Right lobe of liver (tissue), 6 donors: ENCODE results near the gene SLCO3A1. TPM values are rescaled to one million over a fixed set of nuclear protein-coding genes. Genes with fewer than 3 reads are reported as not detected.
A peak's percentile ranks its signal among the peaks of the same experiment; 100 is the strongest.

Experiments used
- ATAC-seq, 4 donors: fragments of 200-7000 bp; cut with Tn5 transposase; one replicate each; pipeline ENCODE4 v1.9.1; 2020; ENCODE audit warnings: mild to moderate bottlenecking in 4 of 4, moderate library complexity in 4 of 4
- DNase-seq, 3 donors: peaks; one replicate each; pipeline ENCODE4 v3.0.0-alpha.2; 2020
- H3K27ac ChIP-seq, 3 donors: fragments of 200-600 bp; one replicate each; pipeline ENCODE4 v1.8.0; 2022
- H3K27me3 ChIP-seq, 2 donors: fragments of 200-600 bp; one replicate each; pipeline ENCODE4 v1.8.0; 2022
- H3K36me3 ChIP-seq, 4 donors: fragments of 200-600 bp; sonication (generic) in 1 of 4; one replicate each; pipeline versions ENCODE4 v1.5.1 to v1.8.0; 2017 to 2022; ENCODE audit warnings: control low read depth in 1 of 4
- H3K4me1 ChIP-seq, 4 donors: fragments of 200-600 bp; sonication (generic) in 1 of 4; one replicate each; pipeline versions ENCODE4 v1.5.1 to v1.8.0; 2017 to 2022; ENCODE audit warnings: control low read depth in 1 of 4
- H3K4me3 ChIP-seq, 3 donors: fragments of 200-600 bp; one replicate each; pipeline ENCODE4 v1.8.0; 2022
- H3K9me3 ChIP-seq, 4 donors: fragments of 200-600 bp; sonication (generic) in 1 of 4; one replicate each; pipeline versions ENCODE4 v1.5.1 to v1.8.0; 2017 to 2022; ENCODE audit warnings: control low read depth in 1 of 4
- POLR2A ChIP-seq: fragments of 450-650 bp; IDR thresholded peaks from one replicate; pipeline ENCODE4 v1.6.1; 2017; ENCODE audit warnings: antibody characterized with exemption, mild to moderate bottlenecking
- WGBS: methylation state at CpG from one replicate; pipeline ENCODE4 v1.1.6; 2018; ENCODE audit warnings: low coverage, low lambda C conversion rate; ENCODE audit not compliant: insufficient coverage; ENCODE audit errors: missing lambda C conversion rate; 5-methylcytosine and 5-hydroxymethylcytosine counted together
- intact Hi-C, 2 donors: fragments of 100-400 bp; cut with DNase I; formaldehyde crosslinking; loops; one replicate each; pipeline versions ENCODE4 v1.11.2 to v1.14.1; 2022
- total RNA-seq, 6 experiments: library from RNA; depleted of rRNA in 2 of 6; stranded (reverse); fragments of >200 nt in 2 of 6; fragmentation: NEBNext Ultra II Directional in 3 of 6; extraction: Animal tissue kit (Norgen Biotek cat#: 25700) in 3 of 6; gene quantifications; one replicate each; pipeline versions ENCODE4 v1.1.0 to v1.2.4, GENCODE V29; 2016 to 2023
- TF ChIP-seq, protein P1 (sequence below), 4 donors: fragments of 200-600 bp in 3 of 4; fragments of 450-650 bp in 1 of 4; IDR thresholded peaks; one replicate each; pipeline versions ENCODE4 v1.5.1 to v1.8.0; 2016 to 2022; ENCODE audit warnings: antibody characterized with exemption in 4 of 4, mild to moderate bottlenecking in 2 of 4
- donor health status: DM: no; HTN: yes; CAD: no.
- donor health status: DM: no; HTN: no; CAD: no.
- donor health status: DM: no; HTN: no; CAD: no.
- donor health status: DM: no; HTN: yes; CAD: no.
- donor health status: DM: no; HTN: yes; CAD: no.

SLCO3A1 gene
- total RNA-seq, 6 experiments from 2014 or later, result 2.4 to 7.7 (median 3.7) TPM

DNA sequence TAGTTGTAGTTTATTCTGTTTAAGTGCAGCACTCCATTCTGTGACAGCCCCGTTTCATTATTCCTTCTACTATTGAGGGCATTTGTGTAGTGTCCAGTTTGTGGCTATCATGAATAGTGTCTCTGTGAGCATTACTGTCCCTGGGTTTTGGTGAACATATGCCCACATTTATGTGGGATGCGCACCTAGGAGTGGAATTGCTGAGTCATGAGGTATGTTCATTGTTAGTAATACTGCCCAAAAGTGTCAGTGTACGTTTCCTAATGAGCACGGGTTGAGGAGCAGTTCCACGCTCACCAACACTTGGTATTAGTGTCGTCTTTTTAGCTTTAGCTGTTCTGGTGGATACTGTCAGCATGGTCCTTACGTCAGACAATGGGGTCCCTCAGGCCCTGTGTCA, 131.8 kb downstream of the SLCO3A1 start:
- no peak overlapping the region for H3K27ac ChIP-seq
- H3K27me3 ChIP-seq, result no peaks in the 10 kb centered on the region
- H3K9me3 ChIP-seq, result no peaks in the 10 kb centered on the region
- DNase-seq, result no peak
- H3K4me3 ChIP-seq, result no peak overlapping the region
- intact Hi-C loops, result no loop called here
- ATAC-seq, result no peak
- H3K36me3 ChIP-seq, result no peaks in the 10 kb centered on the region
- no peak for TF ChIP-seq POLR2A
- WGBS, result 90% methylated on average over 6 of the region's 7 CpGs
- no peaks in the 10 kb centered on the region for H3K4me1 ChIP-seq

GRCh38 chr15:91988071-91988470, 134.6 kb downstream of the SLCO3A1 start:
- H3K27ac ChIP-seq, result no peak overlapping the region

DNA sequence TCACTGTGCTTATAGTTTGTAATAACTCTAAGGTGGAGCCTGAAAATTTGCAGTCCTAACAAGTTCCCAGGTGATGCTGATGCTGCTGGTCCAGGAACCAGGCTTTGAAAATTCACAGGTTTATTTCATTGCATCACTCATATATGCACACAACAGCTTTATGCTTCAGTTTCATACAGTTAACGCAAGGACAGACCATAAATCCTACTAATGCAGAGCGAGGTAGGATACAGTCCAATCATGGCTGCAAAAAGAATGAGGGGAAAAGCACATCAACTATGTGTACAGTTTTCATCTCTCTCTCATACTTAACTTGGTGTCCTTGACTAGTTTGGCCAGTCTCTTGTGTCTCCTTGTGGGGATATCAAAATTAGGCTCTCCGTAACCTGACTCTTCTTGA, 135.1 kb downstream of the SLCO3A1 start:
- Histone ChIP-seq H3K36me3 (no peaks in the 10 kb centered on the region), H3K9me3 (no peaks in the 10 kb centered on the region), H3K27me3 (no peaks in the 10 kb centered on the region), H3K27ac (no peak overlapping the region), H3K4me1 (no peaks in the 10 kb centered on the region), H3K4me3 (no peak overlapping the region)
- ATAC-seq, result no peak
- intact Hi-C loops, result no loop called here
- WGBS, result 100% methylated on average over 1 of the region's 3 CpGs
- no peak for DNase-seq
- TF ChIP-seq, protein P1, sequence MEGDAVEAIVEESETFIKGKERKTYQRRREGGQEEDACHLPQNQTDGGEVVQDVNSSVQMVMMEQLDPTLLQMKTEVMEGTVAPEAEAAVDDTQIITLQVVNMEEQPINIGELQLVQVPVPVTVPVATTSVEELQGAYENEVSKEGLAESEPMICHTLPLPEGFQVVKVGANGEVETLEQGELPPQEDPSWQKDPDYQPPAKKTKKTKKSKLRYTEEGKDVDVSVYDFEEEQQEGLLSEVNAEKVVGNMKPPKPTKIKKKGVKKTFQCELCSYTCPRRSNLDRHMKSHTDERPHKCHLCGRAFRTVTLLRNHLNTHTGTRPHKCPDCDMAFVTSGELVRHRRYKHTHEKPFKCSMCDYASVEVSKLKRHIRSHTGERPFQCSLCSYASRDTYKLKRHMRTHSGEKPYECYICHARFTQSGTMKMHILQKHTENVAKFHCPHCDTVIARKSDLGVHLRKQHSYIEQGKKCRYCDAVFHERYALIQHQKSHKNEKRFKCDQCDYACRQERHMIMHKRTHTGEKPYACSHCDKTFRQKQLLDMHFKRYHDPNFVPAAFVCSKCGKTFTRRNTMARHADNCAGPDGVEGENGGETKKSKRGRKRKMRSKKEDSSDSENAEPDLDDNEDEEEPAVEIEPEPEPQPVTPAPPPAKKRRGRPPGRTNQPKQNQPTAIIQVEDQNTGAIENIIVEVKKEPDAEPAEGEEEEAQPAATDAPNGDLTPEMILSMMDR (IDR thresholded peaks at IDR 0.05), result no peak
- TF ChIP-seq POLR2A, result no peak

More at GRCh38 chr15:91988071-91988470, 134.6 kb downstream of the SLCO3A1 start:
- TF ChIP-seq, protein P1 (IDR thresholded peaks at IDR 0.05), result no peak
- no peak for TF ChIP-seq POLR2A
- no peak overlapping the region for H3K4me3 ChIP-seq
- DNase-seq (peak; percentile 53 to 66 (median 59)), ATAC-seq (peak; percentile 80 to 93 (median 88))
- intact Hi-C loops, result no loop called here
- H3K4me1 ChIP-seq, result no peaks in the 10 kb centered on the region
- no peaks in the 10 kb centered on the region for H3K36me3 ChIP-seq
- H3K9me3 ChIP-seq, result no peaks in the 10 kb centered on the region
- 41% methylated on average over 11 of the region's 11 CpGs for WGBS
- no peaks in the 10 kb centered on the region for H3K27me3 ChIP-seq

GRCh38 chr15:91989821-91990220, 136.3 kb downstream of the SLCO3A1 start:
- TF ChIP-seq, protein P1 (IDR thresholded peaks at IDR 0.05), result no peak
- WGBS, result 84% methylated on average over 4 of the region's 4 CpGs
- DNase-seq (no peak), ATAC-seq (no peak)
- H3K9me3 ChIP-seq, result no peaks in the 10 kb centered on the region
- intact Hi-C loops, result no loop called here
- no peaks in the 10 kb centered on the region for H3K27me3 ChIP-seq
- H3K4me3 ChIP-seq, result no peak overlapping the region
- H3K27ac ChIP-seq, result no peak overlapping the region
- no peaks in the 10 kb centered on the region for H3K36me3 ChIP-seq
- no peaks in the 10 kb centered on the region for H3K4me1 ChIP-seq

GRCh38 chr15:91992945-91993344, 139.4 kb downstream of the SLCO3A1 start:
- no peak overlapping the region for H3K4me3 ChIP-seq
- intact Hi-C loops, result no loop called here
- no peaks in the 10 kb centered on the region for H3K4me1 ChIP-seq
- DNase-seq (no peak), ATAC-seq (no peak)
- no peaks in the 10 kb centered on the region for H3K9me3 ChIP-seq
- no peaks in the 10 kb centered on the region for H3K36me3 ChIP-seq
- WGBS, result 34% methylated on average over 3 of the region's 3 CpGs
- H3K27ac ChIP-seq, result no peak overlapping the region
- no peak for TF ChIP-seq POLR2A
- TF ChIP-seq, protein P1 (IDR thresholded peaks at IDR 0.05), result no peak
- no peaks in the 10 kb centered on the region for H3K27me3 ChIP-seq
